ENCODE measurements around the gene CAMK2A. TPM values are rescaled to one million over a fixed set of nuclear protein-coding genes. Genes with fewer than 3 reads are reported as not detected.
"Not testable (repeated sequence)": the region's sequence is repeated elsewhere in the genome, so short reads cannot be mapped to it uniquely, and the experiment has no call there.

CAMK2A gene
- total RNA-seq, 2 donors from 2014 or later: not detected

GRCh38 chr5:150244209-150244608, 45.4 kb downstream of the CAMK2A start:
- Mint-ChIP-seq H3K4me3 (no peak overlapping the region), H3K4me1 (ENCODE audit: low read depth in 2 of 2) (no peaks in the 10 kb centered on the region), H3K27me3 (no peaks in the 10 kb centered on the region), H3K36me3 (no peaks in the 10 kb centered on the region), H3K9me3 (no peaks in the 10 kb centered on the region), H3K27ac (no peak overlapping the region)
- no peak for DNase-seq (ENCODE audit: low spot score)
- ATAC-seq: no peak

GRCh38 chr5:150243590-150243989, 46.0 kb downstream of the CAMK2A start:
- H3K9me3 Mint-ChIP-seq: no peaks in the 10 kb centered on the region
- no peaks in the 10 kb centered on the region for H3K4me1 Mint-ChIP-seq (ENCODE audit: low read depth in 2 of 2)
- H3K4me3 Mint-ChIP-seq: no peak overlapping the region
- no peak overlapping the region for H3K27ac Mint-ChIP-seq
- ATAC-seq (no peak), DNase-seq (ENCODE audit: low spot score) (no peak)
- no peaks in the 10 kb centered on the region for H3K36me3 Mint-ChIP-seq
- H3K27me3 Mint-ChIP-seq: no peaks in the 10 kb centered on the region

GRCh38 chr5:150242251-150242894, 47.2 kb downstream of the CAMK2A start:
- ATAC-seq: no peak
- H3K9me3 Mint-ChIP-seq: no peaks in the 10 kb centered on the region
- no peak overlapping the region for H3K4me3 Mint-ChIP-seq
- H3K4me1 Mint-ChIP-seq (ENCODE audit: low read depth in 2 of 2): no peaks in the 10 kb centered on the region
- H3K27ac Mint-ChIP-seq: no peak overlapping the region
- no peaks in the 10 kb centered on the region for H3K27me3 Mint-ChIP-seq
- DNase-seq (ENCODE audit: low spot score): no peak
- H3K36me3 Mint-ChIP-seq: no peaks in the 10 kb centered on the region

GRCh38 chr5:150241298-150242160, 48.0 kb downstream of the CAMK2A start:
- Mint-ChIP-seq H3K36me3 (no peaks in the 10 kb centered on the region), H3K4me1 (ENCODE audit: low read depth in 2 of 2) (no peaks in the 10 kb centered on the region), H3K27ac (no peak overlapping the region), H3K4me3 (no peak overlapping the region), H3K27me3 (no peaks in the 10 kb centered on the region), H3K9me3 (no peaks in the 10 kb centered on the region)
- ATAC-seq (no peak), DNase-seq (ENCODE audit: low spot score) (no peak)

- no peaks in the 10 kb centered on the region for H3K27me3 Mint-ChIP-seq
- H3K27ac Mint-ChIP-seq: no peak overlapping the region
- no peaks in the 10 kb centered on the region for H3K36me3 Mint-ChIP-seq
- no peak overlapping the region for H3K4me3 Mint-ChIP-seq
- ATAC-seq (no peak), DNase-seq (ENCODE audit: low spot score) (no peak)
- H3K4me1 Mint-ChIP-seq (ENCODE audit: low read depth in 2 of 2): no peaks in the 10 kb centered on the region
- no peaks in the 10 kb centered on the region for H3K9me3 Mint-ChIP-seq
Observed at GRCh38 chr5:150239794-150240122, 49.8 kb downstream of the CAMK2A start.

- no peaks in the 10 kb centered on the region for H3K36me3 Mint-ChIP-seq
- H3K4me3 Mint-ChIP-seq: no peak overlapping the region
- no peaks in the 10 kb centered on the region for H3K9me3 Mint-ChIP-seq
- H3K27ac Mint-ChIP-seq: no peak overlapping the region
- no peaks in the 10 kb centered on the region for H3K27me3 Mint-ChIP-seq
- H3K4me1 Mint-ChIP-seq (ENCODE audit: low read depth in 2 of 2): no peaks in the 10 kb centered on the region
- ATAC-seq (peak in 1 of 2 donors; percentile 17), DNase-seq (ENCODE audit: low spot score) (no peak)
Observed at GRCh38 chr5:150239099-150239793, 50.3 kb downstream of the CAMK2A start.

GRCh38 chr5:150238646-150239045, 50.9 kb downstream of the CAMK2A start:
- no peaks in the 10 kb centered on the region for H3K9me3 Mint-ChIP-seq
- no peaks in the 10 kb centered on the region for H3K27me3 Mint-ChIP-seq
- no peak overlapping the region for H3K4me3 Mint-ChIP-seq
- H3K4me1 Mint-ChIP-seq (ENCODE audit: low read depth in 2 of 2): no peaks in the 10 kb centered on the region
- DNase-seq (ENCODE audit: low spot score) (no peak), ATAC-seq (no peak)
- H3K36me3 Mint-ChIP-seq: no peaks in the 10 kb centered on the region
- no peak overlapping the region for H3K27ac Mint-ChIP-seq

- ATAC-seq (no peak), DNase-seq (ENCODE audit: low spot score) (no peak)
- Mint-ChIP-seq H3K4me3 (no peak overlapping the region), H3K27me3 (no peaks in the 10 kb centered on the region), H3K9me3 (no peaks in the 10 kb centered on the region), H3K36me3 (no peaks in the 10 kb centered on the region), H3K27ac (no peak overlapping the region), H3K4me1 (ENCODE audit: low read depth in 2 of 2) (no peaks in the 10 kb centered on the region)
Observed at GRCh38 chr5:150236981-150237754, 52.4 kb downstream of the CAMK2A start.

GRCh38 chr5:150236313-150236712, 53.3 kb downstream of the CAMK2A start:
- Mint-ChIP-seq H3K4me1 (ENCODE audit: low read depth in 2 of 2) (no peaks in the 10 kb centered on the region), H3K36me3 (no peaks in the 10 kb centered on the region), H3K27me3 (no peaks in the 10 kb centered on the region), H3K4me3 (no peak overlapping the region), H3K9me3 (no peaks in the 10 kb centered on the region), H3K27ac (no peak overlapping the region)
- ATAC-seq (no peak), DNase-seq (ENCODE audit: low spot score) (no peak)

- no peak overlapping the region for H3K27ac Mint-ChIP-seq
- no peaks in the 10 kb centered on the region for H3K36me3 Mint-ChIP-seq
- H3K9me3 Mint-ChIP-seq: no peaks in the 10 kb centered on the region
- H3K4me1 Mint-ChIP-seq (ENCODE audit: low read depth in 2 of 2): no peaks in the 10 kb centered on the region
- no peak for DNase-seq (ENCODE audit: low spot score)
- no peak overlapping the region for H3K4me3 Mint-ChIP-seq
- no peaks in the 10 kb centered on the region for H3K27me3 Mint-ChIP-seq
- ATAC-seq: no peak
Observed at GRCh38 chr5:150235500-150235854, 54.1 kb downstream of the CAMK2A start.

- Mint-ChIP-seq H3K4me1 (ENCODE audit: low read depth in 2 of 2) (no peaks in the 10 kb centered on the region), H3K9me3 (no peaks in the 10 kb centered on the region), H3K36me3 (no peaks in the 10 kb centered on the region), H3K4me3 (no peak overlapping the region), H3K27ac (no peak overlapping the region), H3K27me3 (no peaks in the 10 kb centered on the region)
- DNase-seq (ENCODE audit: low spot score): peak; percentile 39
- no peak for ATAC-seq
Observed at GRCh38 chr5:150234576-150235499, 54.7 kb downstream of the CAMK2A start.

- H3K4me1 Mint-ChIP-seq (ENCODE audit: low read depth in 2 of 2): not testable (repeated sequence)
Observed at GRCh38 chr5:150233706-150234105, 55.9 kb downstream of the CAMK2A start.

GRCh38 chr5:150230842-150231241, 58.7 kb downstream of the CAMK2A start:
- H3K36me3 Mint-ChIP-seq: no peaks in the 10 kb centered on the region
- DNase-seq (ENCODE audit: low spot score) (peak; percentile 18), ATAC-seq (no peak)
- H3K27me3 Mint-ChIP-seq: no peaks in the 10 kb centered on the region
- no peaks in the 10 kb centered on the region for H3K9me3 Mint-ChIP-seq
- no peaks in the 10 kb centered on the region for H3K4me1 Mint-ChIP-seq (ENCODE audit: low read depth in 2 of 2)
- H3K27ac Mint-ChIP-seq: no peak overlapping the region
- no peak overlapping the region for H3K4me3 Mint-ChIP-seq

More at GRCh38 chr5:150233706-150234105, 55.9 kb downstream of the CAMK2A start:
- not testable (repeated sequence) for H3K4me3 Mint-ChIP-seq, ATAC-seq, H3K27me3 Mint-ChIP-seq, H3K27ac Mint-ChIP-seq, H3K9me3 Mint-ChIP-seq, H3K36me3 Mint-ChIP-seq
- peak; percentile 13 for DNase-seq (ENCODE audit: low spot score)
